UCSD-AML1 (cell line): Measurements from ENCODE around the gene ACCS.
A peak's percentile ranks its signal among the peaks of the same experiment; 100 is the strongest.

Source experiments
- DNase-seq: peaks from one replicate; lab custom pipeline; 2025; ENCODE audit not compliant: unreplicated experiment; lab: John Stamatoyannopoulos, UW

ACCS gene

DNA sequence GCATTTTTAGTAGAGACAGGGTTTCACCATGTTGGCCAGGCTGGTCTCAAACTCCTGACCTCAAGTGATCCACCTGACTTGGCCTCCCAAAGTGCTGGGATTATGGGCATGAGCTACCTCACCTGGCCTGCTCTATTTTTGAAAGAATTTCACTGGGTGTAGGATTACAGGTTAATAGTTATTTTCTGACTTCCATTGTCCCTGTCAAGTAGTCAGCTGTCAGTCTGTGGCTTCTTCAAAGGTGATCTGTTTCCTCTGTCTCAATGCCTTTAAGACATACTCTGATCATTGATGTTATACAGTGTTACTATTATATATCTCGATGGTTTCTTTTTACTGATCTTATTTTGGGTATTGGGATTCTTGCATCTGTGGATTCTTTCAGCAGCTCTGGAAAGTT is 19.3 kb downstream of the ACCS start:
- no peak for DNase-seq

DNA sequence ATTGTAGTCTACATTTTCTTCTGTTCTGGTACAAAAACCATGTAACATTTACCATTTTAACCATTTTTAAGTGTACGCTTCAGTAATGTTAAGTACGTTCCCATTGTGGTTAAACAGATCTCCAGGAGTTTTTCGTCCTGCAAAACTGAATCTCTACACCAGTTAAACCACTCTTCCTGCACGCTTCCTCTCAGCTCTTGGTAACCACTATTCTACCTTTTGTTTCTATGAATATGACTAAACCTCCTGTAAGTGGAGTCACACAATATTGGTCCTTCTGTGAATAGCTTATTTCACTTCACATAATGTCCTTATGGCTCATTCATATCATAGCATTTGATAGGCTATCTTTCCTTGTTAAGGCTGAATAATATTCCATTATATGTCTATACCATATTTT is 22.3 kb downstream of the ACCS start:
- DNase-seq, result no peak

DNA sequence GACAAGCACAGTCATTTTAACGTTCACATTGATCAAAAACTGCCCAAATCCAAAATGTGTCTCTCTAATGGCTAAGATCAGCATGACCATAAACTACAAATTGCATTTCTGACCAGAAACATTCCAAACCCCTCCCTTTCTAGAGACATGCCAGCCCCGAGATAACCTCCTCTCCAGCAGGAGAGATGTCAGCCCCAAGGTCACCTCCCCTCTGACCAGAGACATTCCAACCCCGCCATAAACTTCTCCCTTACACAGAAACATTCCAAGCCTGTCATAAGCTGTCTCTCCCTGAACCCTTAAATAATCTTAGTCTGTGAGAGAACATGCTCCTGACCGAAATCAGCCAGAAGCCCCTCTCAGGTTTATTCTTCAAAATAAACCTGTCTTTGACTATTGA is 22.8 kb downstream of the ACCS start:
- DNase-seq, result no peak

DNA sequence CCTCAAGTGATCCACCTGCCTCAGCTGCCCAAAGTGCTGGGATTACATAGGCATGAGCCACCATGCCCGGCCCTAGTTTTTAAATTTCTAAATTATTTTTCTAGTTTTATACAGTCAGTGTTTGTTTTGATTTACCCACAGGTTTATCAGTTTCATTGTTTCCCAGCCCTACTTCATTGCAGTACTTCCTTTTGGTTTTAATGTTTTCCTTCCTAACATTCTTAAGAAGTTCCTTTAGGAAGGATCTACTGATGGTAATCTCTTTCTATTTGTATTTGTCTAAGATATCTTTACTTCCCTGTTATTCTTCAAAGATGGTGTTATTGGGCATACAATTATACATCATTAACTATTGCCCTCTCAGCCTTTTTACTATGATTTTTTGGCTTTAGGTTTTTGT is 24.5 kb downstream of the ACCS start:
- DNase-seq, result no peak

DNA sequence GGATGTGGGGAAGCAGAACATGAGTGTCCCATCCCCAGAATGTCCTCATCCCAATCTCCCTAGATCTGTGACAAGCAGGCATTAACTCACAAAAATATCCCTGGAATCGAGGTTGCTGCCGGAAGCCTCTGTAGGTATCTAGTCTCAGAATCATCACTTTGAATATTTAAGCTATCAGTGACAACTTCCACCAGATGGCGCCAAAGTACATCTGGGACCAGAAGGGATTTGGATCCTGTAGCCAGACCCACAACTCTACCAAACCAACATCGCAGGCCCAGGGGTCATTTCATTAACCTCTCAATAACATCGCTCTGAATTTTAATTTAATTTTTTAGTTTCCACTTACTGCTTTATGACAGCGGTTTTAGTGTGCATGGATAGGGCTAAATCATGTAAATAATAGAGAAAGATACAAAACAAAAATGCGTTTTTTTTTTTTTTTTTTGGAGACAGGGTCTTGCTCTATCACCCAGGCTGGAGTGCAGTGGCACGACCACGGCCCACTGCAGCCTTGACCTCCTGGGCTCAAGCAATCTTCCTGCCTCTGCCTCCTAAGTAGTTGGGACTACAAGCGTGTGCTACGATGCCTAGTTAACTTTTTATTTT is 28.3 kb downstream of the ACCS start:
- DNase-seq, result peak; percentile 23

DNA sequence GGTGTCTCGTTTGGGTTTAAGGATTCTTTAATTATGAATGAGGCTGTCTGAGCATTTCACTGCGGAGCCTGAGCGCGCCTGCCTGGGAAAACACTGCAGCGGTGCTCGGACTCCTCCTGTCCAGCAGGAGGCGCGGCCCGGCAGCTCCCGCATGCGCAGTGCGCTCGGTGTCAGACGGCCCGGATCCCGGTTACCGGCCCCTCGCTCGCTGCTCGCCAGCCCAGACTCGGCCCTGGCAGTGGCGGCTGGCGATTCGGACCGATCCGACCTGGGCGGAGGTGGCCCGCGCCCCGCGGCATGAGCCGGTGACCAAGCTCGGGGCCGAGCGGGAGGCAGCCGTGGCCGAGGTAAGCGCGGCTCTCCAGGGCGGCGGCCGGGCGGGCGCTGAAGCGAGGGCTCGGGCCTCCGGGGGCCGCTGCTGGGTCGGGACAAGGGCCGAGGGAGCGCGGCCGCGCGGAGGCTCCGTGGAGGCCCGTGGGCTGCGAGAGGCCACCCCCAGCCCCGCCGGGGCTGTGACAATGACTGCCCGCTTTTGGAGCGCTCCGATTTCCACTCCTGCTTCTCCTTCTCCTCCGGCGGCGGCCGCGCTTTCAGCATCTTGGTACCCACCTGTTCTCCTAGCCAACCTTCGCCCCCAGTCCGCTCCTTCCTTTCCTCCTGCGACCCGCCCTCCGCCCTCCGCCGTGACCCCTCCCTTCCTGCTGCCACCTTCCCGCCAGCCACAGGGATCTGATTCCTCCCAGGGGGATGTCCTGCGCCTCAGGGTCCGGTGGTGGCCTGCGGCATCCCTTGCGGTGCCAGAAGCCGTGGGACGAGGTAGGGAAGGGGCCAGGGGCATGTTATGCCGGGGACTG is 29.7 kb downstream of the ACCS start, which contains the start of gene EXT2:
TSS of gene EXT2 (plus strand) at position 173 of the 854 bp plus-strand sequence. CDS start 12,035 bp downstream, outside the sequence.
- DNase-seq, result peak; percentile 84

DNA sequence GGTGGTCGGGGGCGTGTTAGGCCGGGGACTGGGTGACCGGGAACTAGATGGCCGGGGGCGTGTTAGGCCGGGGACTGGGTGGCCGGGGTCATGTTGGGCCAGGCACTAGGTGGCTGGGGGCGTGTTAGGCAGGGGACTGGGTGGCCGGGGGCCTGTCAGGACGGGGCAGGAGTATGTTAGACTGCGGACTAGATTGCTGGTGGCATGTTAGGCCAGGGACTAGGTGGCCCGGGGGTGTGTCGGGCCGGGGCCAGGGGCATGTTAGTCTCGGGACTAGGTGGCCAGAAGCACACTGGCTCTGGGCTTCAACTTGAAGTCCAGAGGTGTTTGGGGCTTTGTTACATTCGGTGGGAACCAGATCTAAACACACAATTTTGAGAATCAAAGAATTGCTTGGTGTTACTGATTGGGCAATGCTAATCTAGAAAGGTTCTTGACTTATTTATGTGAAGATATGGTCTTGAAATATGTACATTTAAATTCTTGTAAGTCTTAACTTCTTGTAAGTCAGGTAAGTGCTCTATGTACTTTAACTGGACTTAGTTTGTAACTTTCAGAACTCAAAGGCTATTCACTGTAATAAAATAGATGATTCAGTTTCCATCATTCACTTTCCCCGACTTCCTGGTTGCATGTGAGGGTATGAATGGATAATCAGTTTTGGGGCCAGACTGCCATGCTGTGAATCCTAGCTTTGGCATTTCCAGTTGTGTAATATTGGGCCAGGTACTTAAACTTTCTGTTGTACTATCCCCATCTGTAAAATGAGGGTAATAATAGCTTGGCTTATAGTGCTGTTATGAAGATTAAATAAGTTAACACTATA is 30.5 kb downstream of the ACCS start:
- DNase-seq, result peak; percentile 48

DNA sequence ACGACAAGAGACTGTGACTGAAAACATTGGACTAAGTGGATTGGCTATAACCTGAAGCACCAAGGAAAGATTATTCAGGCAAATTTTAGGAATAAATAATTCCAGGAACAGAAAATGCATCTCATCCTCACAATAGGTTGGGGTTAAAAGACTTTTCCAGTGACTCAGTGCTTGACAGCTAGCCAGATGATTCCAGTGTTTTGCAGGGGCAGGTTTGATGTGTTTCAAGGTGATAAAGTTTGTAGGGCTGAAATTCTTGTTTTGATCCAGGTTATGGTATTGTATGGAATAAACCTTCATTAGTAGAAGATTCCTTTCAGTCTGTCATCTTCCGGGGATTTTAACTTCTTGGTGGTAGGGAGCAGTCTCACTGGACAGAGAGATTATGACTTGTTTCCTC is 31.8 kb downstream of the ACCS start:
- DNase-seq, result no peak

DNA sequence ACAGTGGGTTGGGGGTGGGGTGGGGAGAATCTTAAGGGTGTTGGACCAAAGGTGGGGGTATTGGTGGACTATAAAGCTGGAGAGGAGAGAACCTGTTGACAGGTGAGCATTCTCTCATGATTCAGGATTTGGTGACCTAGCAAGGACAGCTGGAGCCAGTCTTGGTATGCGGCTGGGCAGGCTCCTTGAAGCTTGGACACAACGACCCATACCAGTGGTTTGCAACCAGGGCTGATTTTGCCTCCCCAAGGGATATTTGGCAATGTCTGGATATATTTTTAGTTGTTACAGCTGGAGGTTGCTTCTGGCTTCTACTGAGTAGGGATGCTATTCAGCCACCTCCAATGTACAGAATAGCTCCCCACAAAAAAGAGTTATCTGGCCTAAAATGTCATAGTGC is 35.0 kb downstream of the ACCS start:
- DNase-seq, result no peak

DNA sequence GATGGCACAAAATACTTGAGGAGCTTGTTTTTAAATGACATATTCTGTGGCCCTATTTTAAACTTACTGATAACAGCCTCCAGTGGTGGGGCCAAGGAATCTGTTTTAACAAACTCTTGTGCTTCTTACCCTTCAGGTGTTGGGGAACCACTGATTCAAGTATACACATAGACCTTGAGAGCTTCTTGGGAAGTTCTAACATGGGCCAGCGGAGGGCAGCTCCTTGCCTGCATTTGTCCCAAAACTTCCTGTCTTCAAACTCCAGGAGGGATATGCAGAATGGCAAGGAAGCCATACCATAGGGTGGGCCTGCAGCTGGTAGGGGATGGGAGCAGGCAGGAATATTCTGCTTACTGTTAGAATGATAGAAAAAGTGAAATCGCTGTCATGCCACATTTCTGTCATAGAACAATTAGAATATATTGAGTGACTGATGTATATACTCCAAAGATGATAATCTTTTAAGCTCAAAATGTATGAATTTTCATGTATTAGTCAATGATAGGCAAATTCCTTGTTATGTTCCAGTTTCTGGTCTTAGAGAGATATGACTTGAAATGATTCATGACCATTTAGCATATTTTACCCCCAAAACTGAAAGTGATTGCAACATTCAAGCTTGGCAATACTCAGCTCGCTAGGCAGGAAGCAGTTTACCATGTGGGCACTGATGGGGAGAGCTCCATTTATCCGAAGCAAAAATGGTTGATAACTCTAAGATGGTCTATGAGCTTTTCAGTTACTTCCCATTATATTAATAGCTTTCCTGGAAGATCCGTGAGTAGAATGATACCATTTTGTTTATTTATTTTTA is 38.6 kb downstream of the ACCS start:
- DNase-seq, result no peak

DNA sequence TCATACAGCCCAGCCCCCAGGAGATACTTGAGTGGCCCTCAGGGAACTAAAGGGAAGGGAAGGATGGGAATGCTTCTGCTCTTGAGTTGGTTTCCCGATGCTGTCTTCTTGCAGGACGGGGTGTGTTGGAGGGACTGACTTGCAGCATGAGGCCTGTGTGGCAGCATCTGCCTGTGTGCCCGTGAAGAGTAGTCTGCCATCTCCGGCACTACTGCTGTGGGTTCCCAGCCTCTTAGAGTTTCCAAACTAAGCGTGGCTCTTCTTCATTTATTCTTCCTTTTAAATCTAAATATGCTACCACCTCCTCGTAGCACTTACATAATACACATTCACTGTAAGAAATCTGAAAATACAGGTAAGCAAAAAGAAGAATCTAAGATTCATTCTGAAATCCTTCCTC is 42.2 kb downstream of the ACCS start:
- DNase-seq, result no peak

DNA sequence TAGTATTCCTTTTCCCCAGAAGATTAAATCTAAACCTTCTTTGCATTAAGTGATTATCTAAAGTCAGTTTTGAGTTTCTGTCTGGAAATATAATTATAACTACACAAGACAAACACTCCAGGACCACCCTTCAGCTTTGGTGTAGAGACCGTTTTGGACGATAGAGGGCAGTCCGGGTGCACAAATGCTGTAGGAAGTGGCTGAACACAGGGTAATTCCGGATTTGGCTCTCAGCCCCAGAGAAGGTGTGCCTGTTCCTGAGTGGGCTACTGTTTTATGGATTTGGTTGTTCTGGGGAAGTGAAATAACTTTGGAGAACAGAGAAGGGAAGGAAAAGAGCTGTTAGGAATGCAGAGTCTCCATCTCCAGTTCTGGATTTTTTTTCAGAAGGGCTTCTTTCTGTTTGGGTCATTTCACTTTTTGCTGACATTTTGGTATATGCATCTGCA is 44.2 kb downstream of the ACCS start:
- peak; percentile 33 for DNase-seq

DNA sequence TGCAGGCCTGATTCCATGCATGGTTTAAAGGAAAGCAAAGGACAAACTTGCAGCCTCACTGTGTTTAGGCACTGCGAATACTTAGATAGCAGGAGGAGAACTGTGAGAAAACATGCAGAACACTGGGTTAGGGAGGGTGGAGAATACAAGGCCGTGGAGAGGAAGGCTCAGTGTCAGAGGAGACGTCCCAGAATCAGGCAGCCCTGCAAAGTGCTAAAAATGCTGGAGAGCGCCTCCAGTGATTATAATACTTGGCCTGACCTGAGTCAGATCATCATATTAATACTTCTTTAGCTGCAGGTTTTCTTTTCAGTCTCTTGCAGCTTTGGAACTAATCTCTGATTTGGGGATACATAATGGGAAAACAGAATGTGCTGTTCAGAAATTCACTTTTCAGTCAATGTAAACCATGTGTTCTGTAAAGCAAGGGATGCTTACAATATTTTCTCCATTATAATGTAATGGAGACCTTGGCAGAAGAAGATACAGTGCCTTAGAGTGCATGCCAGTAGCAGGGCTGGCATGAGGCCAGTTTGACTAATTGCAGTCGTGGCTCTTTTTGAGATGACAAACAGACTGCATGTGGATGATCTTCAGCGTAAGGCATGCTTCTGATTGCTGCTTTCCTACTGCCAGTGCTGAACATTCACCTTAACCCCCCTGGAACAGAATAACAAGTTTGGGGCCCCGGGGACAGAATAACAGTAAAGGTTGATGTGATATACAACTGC is 46.2 kb downstream of the ACCS start:
- no peak for DNase-seq

DNA sequence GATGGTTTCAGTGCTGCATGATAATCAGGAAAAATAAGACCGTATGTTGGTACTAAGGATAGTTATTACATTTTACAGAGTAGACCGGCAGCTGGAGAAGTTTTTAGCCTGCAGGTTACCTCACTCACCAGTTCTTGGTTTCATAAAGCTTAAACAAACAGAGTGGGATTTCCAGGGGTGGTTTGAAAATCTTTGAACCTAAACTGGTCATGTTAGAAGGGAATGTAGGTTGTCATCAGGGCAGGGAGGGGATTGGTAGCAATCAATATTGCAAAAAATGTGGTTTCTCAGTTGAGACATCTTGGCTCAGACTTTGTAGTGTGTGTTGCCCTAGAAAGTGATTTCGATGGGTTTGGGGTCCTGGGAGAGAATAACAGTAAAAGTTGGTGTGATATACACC is 46.9 kb downstream of the ACCS start:
- DNase-seq, result no peak

DNA sequence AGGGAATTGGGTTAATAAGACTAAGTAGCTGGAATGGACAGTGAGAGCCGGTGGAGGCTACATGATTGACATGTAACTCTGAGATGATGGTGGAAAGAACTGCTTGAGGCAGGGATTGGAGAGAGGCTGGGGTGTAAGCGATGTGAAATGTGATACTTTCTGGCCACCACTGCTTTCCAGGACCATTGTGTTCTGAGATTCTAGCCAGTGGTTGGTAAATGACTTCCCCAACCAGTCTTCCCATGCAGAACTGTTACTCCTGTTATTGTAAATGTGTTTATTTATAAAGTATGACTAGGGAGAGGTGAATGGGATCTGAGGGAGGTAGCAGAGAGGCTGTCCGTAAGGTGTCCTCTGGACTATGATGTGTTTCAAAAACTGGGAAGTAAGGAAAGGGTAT is 47.5 kb downstream of the ACCS start:
- DNase-seq, result no peak

DNA sequence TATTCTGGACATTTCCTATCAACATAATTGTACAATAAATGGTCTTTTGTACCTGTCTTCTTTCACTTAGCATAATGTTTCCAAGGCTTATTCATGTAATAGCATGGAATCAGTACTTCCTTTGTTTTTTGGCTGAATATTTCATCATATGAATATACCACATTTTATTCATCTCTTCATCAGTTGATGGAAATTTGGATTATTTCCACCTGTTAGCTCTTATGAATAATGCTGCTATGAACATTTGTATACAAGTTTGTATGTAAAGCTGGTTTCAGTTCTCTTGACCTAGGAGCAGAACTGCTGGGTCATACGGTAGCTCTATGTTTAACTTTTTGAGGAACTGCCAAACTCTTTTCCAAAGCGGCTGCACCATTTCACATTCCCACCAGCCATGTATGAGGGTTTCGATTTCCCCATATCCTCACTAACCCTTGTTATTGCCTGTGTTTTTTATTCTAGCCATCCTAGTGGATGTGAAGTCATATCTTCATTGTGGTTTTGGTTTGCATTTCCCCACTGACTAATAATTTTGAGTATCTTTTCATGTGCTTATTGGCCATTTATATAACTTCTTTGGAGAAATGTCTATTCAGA is 50.3 kb downstream of the ACCS start:
- no peak for DNase-seq

DNA sequence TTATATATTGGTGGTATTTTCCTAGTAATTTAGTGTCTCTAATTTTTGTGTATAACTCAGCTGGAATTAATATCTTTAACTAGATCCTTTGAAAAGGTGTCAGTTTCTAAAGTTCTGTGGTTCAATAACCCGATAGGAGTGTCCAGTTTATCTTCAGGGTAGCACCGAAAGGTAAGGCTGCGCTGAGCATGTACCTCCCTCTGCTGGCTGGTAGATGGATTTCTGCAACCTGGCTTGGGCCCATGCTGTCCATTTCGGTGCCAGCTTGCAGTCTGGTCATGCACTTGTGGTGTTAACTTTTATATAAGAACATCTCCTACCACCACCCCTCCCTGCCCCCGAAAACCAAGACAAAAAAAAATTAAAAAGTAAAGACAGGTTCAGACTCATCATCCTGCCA is 54.1 kb downstream of the ACCS start:
- DNase-seq, result no peak

DNA sequence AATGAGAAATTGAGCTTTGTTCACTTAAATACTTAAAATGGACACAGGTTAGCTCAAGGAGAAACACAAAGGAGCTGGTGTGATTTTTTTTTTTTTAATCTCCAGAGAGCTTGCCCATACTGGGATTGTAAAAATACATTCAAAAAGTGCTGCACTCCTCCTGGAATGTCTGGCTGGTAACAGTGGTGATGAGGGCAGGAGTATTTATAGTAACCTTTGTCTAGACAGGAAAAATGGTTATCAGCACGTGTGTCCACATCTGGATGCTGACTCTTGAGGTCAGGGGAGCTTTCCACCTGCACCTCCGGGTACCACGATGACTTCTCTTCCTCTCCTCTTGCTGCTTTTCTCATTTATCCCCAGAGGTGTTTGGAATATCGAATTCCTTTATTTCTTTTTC is 59.5 kb downstream of the ACCS start:
- DNase-seq, result no peak

DNA sequence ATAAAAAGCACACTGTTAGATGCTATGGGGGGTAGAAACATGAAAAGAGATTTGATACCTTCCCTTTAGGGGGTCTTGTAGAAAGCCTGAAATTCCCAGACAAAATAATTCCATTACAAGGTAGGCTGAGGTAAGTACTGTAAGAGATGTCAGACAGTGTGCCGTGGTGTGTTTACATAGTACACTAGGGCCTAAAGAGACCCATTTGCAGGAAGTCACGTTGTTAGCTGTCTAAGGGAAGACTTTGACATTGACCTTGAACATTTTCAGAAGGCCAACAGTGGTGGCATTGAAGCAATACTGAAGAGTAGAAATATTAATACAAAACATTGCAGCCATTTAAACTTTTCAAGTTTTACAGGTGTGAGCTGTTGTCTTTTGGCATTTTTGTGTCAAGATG is 60.2 kb downstream of the ACCS start:
- DNase-seq, result no peak

DNA sequence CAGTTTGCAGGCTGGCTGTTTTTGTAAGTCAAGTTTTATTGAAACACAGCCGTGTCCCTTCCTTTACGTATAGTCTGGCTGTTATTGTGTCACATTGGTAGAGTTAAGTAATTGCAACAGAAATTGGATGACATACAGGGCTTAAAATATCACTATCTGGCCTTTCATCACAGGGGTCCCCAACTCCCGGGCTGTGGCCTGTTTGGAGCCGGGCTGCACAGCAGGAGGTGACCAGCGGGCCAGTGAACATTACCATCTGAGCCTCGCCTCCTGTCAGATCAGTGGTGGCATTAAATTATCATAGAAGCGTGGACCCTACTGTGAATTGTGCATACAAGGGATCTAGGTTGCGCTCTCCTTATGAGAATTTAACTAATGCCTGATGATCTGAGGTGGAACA is 61.1 kb downstream of the ACCS start:
- DNase-seq, result no peak
